ENCODE results near the gene ENDOG. TPM values are rescaled to one million over a fixed set of nuclear protein-coding genes. Genes with fewer than 3 reads are reported as not detected.

ENDOG gene
- total RNA-seq, 6 experiments from 2014 or later: 16.0 to 23.7 (median 17.0) TPM

DNA sequence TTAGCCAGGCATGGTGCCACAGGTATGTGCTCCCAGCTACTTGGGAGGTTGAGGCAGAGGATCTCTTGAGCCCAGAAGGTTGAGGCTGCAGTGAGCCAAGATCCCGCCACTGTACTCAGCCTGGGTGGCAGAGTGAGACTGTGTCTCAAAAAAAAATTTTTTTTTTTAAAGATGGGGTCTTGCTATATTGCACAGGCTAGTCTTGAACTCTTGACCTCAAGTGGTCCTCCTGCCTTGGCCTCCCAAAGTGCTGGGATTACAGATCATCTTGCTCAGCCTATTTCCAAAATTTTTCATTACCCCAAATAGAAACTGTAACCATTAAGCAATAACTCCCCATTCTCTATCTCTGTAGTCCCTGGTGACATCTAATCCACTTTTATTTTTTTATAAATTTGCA is 35.6 kb upstream of the ENDOG start:
- Mint-ChIP-seq H3K4me1 (ENCODE audit: low read depth) (peaks cover 9% of the 10 kb centered on the region), H3K36me3 (ENCODE audit: low read depth) (no peaks in the 10 kb centered on the region), H3K9me3 (peaks cover 13% of the 10 kb centered on the region), H3K27me3 (ENCODE audit: insufficient read depth) (no peaks in the 10 kb centered on the region), H3K4me3 (no peak overlapping the region), H3K27ac (no peak overlapping the region)
- no peak for DNase-seq
- TF ChIP-seq, protein P1, sequence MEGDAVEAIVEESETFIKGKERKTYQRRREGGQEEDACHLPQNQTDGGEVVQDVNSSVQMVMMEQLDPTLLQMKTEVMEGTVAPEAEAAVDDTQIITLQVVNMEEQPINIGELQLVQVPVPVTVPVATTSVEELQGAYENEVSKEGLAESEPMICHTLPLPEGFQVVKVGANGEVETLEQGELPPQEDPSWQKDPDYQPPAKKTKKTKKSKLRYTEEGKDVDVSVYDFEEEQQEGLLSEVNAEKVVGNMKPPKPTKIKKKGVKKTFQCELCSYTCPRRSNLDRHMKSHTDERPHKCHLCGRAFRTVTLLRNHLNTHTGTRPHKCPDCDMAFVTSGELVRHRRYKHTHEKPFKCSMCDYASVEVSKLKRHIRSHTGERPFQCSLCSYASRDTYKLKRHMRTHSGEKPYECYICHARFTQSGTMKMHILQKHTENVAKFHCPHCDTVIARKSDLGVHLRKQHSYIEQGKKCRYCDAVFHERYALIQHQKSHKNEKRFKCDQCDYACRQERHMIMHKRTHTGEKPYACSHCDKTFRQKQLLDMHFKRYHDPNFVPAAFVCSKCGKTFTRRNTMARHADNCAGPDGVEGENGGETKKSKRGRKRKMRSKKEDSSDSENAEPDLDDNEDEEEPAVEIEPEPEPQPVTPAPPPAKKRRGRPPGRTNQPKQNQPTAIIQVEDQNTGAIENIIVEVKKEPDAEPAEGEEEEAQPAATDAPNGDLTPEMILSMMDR (IDR thresholded peaks at IDR 0.05): no peak

DNA sequence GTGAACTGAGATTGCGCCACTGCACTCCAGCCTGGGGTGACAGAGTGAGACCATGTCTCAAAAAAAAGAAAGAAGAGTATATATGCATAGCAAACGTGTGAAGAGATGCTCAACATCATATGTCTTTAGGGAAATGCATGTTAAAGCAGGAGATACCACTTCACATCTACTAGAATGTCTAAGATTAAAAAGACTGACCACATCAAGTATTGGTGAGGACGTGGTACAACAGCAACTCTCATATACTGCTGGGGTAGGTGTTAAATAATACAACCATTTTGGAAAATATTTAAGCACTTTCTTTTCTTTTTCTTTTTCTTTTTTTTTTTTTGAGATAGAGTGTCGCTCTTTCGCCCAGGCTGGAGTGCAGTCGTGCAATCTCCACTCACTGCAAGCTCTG is 32.9 kb upstream of the ENDOG start:
- peaks cover 21% of the 10 kb centered on the region for H3K4me1 Mint-ChIP-seq (ENCODE audit: low read depth)
- no peaks in the 10 kb centered on the region for H3K36me3 Mint-ChIP-seq (ENCODE audit: low read depth)
- peaks cover 7% of the 10 kb centered on the region for H3K9me3 Mint-ChIP-seq
- no peak for DNase-seq
- H3K4me3 Mint-ChIP-seq: no peak overlapping the region
- TF ChIP-seq, protein P1 (IDR thresholded peaks at IDR 0.05): no peak
- no peak overlapping the region for H3K27ac Mint-ChIP-seq
- no peaks in the 10 kb centered on the region; the same call in 1 of the 2 replicates for H3K27me3 Mint-ChIP-seq (ENCODE audit: insufficient read depth)

DNA sequence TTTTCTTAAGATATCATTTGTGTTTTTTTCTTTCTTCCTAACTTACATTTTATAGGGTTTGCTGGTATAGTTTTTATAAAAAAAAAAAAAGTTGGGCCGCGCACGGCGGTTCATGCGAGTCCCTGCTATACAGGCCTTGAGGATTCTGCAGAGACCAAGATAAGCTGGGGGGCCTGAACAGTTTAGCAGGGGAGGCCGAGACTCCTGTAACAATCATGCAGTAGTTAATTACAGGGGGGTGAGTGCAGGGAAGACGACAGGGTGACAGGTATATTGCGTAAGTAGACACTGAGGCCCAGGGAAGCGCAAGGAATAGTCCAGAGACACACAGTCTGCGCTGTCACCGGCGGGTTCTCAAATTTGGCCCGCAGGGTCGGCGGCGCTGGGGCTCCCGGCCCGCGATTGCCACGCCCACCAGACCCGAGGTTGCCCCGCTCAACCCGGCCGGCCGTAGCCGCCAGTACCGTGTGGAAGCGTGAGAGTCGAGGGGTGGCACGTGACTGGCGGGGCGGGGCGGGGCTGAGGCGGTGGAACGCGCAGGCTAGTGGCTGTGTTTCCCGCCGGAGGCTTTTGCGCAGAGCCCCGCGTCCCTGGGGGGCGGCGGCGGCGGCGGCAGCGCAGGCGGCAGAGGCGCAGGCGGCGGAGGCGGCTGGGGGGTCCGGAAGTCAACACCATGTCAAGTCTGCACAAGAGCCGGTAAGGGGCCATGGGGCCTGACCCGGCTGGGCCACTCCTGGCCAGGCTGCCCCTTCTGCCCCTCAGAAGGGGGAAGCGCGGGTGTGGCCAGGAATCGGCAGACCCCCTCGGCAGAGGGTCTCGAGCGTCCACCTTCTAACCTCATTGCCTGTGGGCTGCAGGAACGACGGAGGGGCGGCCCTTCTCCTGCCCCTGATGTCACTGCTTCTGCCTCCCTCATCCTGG is 31.4 kb upstream of the ENDOG start, which contains the start of gene TBC1D13:
TSS of gene TBC1D13 (plus strand) at position 573 of the 921 bp plus-strand sequence. CDS start at position 674, 101 bp downstream.
- Mint-ChIP-seq H3K4me3 (peak within 1 kb of the TSS; percentile 95), H3K36me3 (ENCODE audit: low read depth) (no peaks in the 10 kb centered on the region), H3K27me3 (ENCODE audit: insufficient read depth) (no peaks in the 10 kb centered on the region; the same call in 1 of the 2 replicates), H3K4me1 (ENCODE audit: low read depth) (peaks cover 21% of the 10 kb centered on the region), H3K27ac (peak within 1 kb of the TSS; percentile 64), H3K9me3 (no peaks in the 10 kb centered on the region)
- peak; percentile 56 for DNase-seq
- TF ChIP-seq, protein P1 (IDR thresholded peaks at IDR 0.05): no peak

DNA sequence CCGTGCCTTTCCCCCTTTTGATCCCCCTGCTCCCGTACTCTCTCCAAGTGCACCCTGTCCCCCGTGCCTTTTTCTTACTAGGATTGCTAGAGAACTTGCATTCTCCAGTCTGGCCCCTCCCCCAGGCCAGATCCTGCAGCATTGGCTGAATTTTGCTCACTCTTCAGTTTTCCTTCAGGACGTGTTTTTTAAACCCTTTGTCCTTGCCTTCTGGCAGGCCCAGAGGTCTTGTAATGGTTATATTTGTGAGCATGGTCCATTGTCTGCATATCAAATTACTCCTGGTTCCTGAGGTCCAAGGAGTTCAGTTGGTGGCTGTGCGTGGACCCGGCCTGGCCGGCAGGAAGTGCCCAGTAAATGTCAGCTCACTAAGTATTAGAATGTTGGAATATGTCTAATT is 30.6 kb upstream of the ENDOG start:
- DNase-seq: no peak
- H3K4me1 Mint-ChIP-seq (ENCODE audit: low read depth): peaks cover 21% of the 10 kb centered on the region
- no peaks in the 10 kb centered on the region; the same call in 1 of the 2 replicates for H3K27me3 Mint-ChIP-seq (ENCODE audit: insufficient read depth)
- H3K36me3 Mint-ChIP-seq (ENCODE audit: low read depth): no peaks in the 10 kb centered on the region; the same call in 1 of the 2 replicates
- H3K27ac Mint-ChIP-seq: peak overlapping the region; percentile 63
- TF ChIP-seq, protein P1 (IDR thresholded peaks at IDR 0.05): no peak
- H3K9me3 Mint-ChIP-seq: no peaks in the 10 kb centered on the region
- H3K4me3 Mint-ChIP-seq: peak overlapping the region; percentile 95

DNA sequence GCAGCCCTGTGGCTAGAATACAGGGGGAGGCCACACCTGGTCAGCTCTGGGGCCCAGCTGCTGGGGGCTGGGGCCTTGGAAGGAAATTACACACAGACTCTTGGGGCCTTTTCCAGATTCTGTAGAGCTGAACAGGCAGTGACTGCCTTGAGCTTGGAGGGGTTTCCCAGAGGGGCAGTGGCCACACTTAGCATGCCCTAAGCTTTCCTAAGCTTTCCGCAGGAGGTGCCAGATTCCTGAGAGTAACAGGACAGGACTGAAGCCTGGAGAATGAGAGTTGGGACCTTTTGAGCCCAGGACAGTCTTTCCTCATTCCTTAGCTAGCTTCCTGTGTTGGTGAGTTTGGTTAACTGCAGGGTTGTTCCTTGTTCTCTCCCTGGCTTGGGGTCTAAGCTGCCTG is 29.9 kb upstream of the ENDOG start:
- TF ChIP-seq, protein P1 (IDR thresholded peaks at IDR 0.05): no peak
- peaks cover 16% of the 10 kb centered on the region for H3K4me1 Mint-ChIP-seq (ENCODE audit: low read depth)
- no peaks in the 10 kb centered on the region; the same call in 1 of the 2 replicates for H3K27me3 Mint-ChIP-seq (ENCODE audit: insufficient read depth)
- no peak for DNase-seq
- peak overlapping the region; percentile 63; the same call in 1 of the 2 replicates for H3K27ac Mint-ChIP-seq
- no peaks in the 10 kb centered on the region; the same call in 1 of the 2 replicates for H3K36me3 Mint-ChIP-seq (ENCODE audit: low read depth)
- peak overlapping the region; percentile 95 for H3K4me3 Mint-ChIP-seq
- no peaks in the 10 kb centered on the region for H3K9me3 Mint-ChIP-seq
